K562 (cell line): ENCODE measurements around the gene SULT1B1. TPM values are rescaled to one million over a fixed set of nuclear protein-coding genes. Genes with fewer than 3 reads are reported as not detected.

Source experiments
- ATAC-seq: fragments of 200-7000 bp; cut with Tn5 transposase; 3 replicates; pipeline ENCODE4 v1.9.1; 2020; ENCODE audit warnings: moderate library complexity
- BruUV-seq: library from RNA; stranded (reverse); fragments of 400-500 nt; replicated peaks from 2 replicates; lab custom pipeline; 2021; lab: Mats Ljungman, UMichigan
- CTCF ChIA-PET: fragments of 300-600 bp; formaldehyde crosslinking; extraction: SDS; loops from one replicate; lab custom pipeline; 2021; ENCODE audit warnings: low intra/inter-chr PET ratio; lab: Yijun Ruan, JAX
- POLR2A ChIA-PET: fragments of 300-600, 350-650 bp; sonication (Branson Sonifier 250); formaldehyde crosslinking; extraction: SDS; loops from one replicate; lab custom pipeline; 2021; ENCODE audit warnings: antibody characterized with exemption, inconsistent platforms; lab: Yijun Ruan, JAX
- DNase-seq, 4 experiments: peaks; one replicate each; pipeline versions ENCODE4 v3.0.0 to v3.0.0-alpha.2; 2011 to 2018; ENCODE audit warnings: low spot score in 3 of 4, mixed read lengths in 3 of 4; ENCODE audit errors: extremely low read depth in 1 of 4
- FAIRE-seq: peaks from 2 replicates; lab custom pipeline; 2011; peaks lifted over from hg19 to GRCh38; lab: Jason Lieb, UNC
- H2AFZ ChIP-seq: 2 replicates; pipeline ENCODE4 v1.6.0; 2011; ENCODE audit warnings: low read depth, low read length, control low read depth, inconsistent platforms
- H3K27ac ChIP-seq: fragments of 200-600 bp; 3 replicates; pipeline ENCODE4 v1.8.0; 2011; ENCODE audit warnings: low read depth, mild to moderate bottlenecking, control low read depth, inconsistent platforms, low read length, moderate library complexity, mixed read lengths; ENCODE audit errors: extremely low read depth
- H3K27me3 ChIP-seq, 2 experiments: fragments of 300-600 bp in 1 of 2; 2 replicates in 1 of 2; 3 replicates in 1 of 2; pipeline versions ENCODE4 v1.6.0 to v1.8.0; 2011; ENCODE audit warnings: inconsistent platforms in 2 of 2, low read length in 2 of 2, mild to moderate bottlenecking in 1 of 2, mixed read lengths in 1 of 2, moderate library complexity in 1 of 2; ENCODE audit not compliant: control insufficient read depth in 2 of 2, insufficient read depth in 2 of 2
- H3K36me3 ChIP-seq: fragments of 300-600 bp; 3 replicates; pipeline ENCODE4 v1.8.0; 2011; ENCODE audit warnings: mild to moderate bottlenecking, low read length, inconsistent platforms; ENCODE audit not compliant: control insufficient read depth, insufficient read depth
- H3K4me1 ChIP-seq, 2 experiments: fragments of 200-600 bp in 1 of 2; replicated peaks in 1 of 2; 2 replicates in 1 of 2; 3 replicates in 1 of 2; pipeline versions ENCODE4 v1.5.1 to v1.8.0; 2011; ENCODE audit warnings: inconsistent platforms in 2 of 2, low read length in 2 of 2, mild to moderate bottlenecking in 1 of 2, mixed read lengths in 1 of 2, moderate library complexity in 1 of 2; ENCODE audit not compliant: control insufficient read depth in 2 of 2, insufficient read depth in 2 of 2
- H3K4me2 ChIP-seq: 2 replicates; pipeline ENCODE4 v1.6.1; 2011; ENCODE audit warnings: low read length, control low read depth, inconsistent platforms, mixed read lengths; ENCODE audit not compliant: insufficient read depth
- H3K4me3 ChIP-seq: fragments of 200-600 bp; sonication (generic), shearing (Covaris generic); 2 replicates; pipeline ENCODE4 v1.5.1; 2016; ENCODE audit warnings: control low read depth, inconsistent platforms
- H3K79me2 ChIP-seq: fragments of 200-600 bp; 3 replicates; pipeline ENCODE4 v1.8.0; 2011; ENCODE audit warnings: low read length, inconsistent platforms; ENCODE audit not compliant: control insufficient read depth, insufficient read depth
- H3K9ac ChIP-seq, 2 experiments: 2 replicates each; pipeline versions ENCODE4 v1.6.0 to v1.6.1; 2011; ENCODE audit warnings: low read depth in 2 of 2, low read length in 2 of 2, control low read depth in 1 of 2, inconsistent platforms in 1 of 2, mild to moderate bottlenecking in 1 of 2, mixed read lengths in 1 of 2; ENCODE audit not compliant: insufficient read depth in 1 of 2
- H3K9me1 ChIP-seq: one replicate; pipeline ENCODE4 v1.6.0; 2011; ENCODE audit warnings: inconsistent platforms, mild to moderate bottlenecking, low read length, moderate library complexity; ENCODE audit not compliant: control insufficient read depth, insufficient read depth
- H3K9me3 ChIP-seq: replicated peaks from 2 replicates; pipeline ENCODE4 v1.5.1; 2011; ENCODE audit warnings: low read depth, low read length, inconsistent platforms; ENCODE audit not compliant: control insufficient read depth, insufficient read depth
- H4K20me1 ChIP-seq: replicated peaks from 2 replicates; pipeline ENCODE4 v1.6.1; 2011; ENCODE audit warnings: low read length, inconsistent platforms, mixed read lengths; ENCODE audit not compliant: control insufficient read depth, insufficient read depth
- ATF1 ChIP-seq, 2 experiments: fragments of 450-650 bp in 1 of 2; IDR thresholded peaks; 2 replicates each; pipeline ENCODE4 v1.6.1; 2016; ENCODE audit warnings: missing compliant biosample characterization in 1 of 2, missing genetic modification characterization in 1 of 2
- ATF2 ChIP-seq: sonication (generic); formaldehyde crosslinking; IDR thresholded peaks from 2 replicates; pipeline ENCODE4 v1.8.1; 2022; ENCODE audit warnings: missing genetic modification reagents
- BDP1 ChIP-seq: IDR thresholded peaks from 3 replicates; pipeline ENCODE4 v1.6.1; 2011; ENCODE audit not compliant: insufficient read length, insufficient read depth
- DDX20 ChIP-seq: fragments of 450-650 bp; IDR thresholded peaks from 2 replicates; pipeline ENCODE4 v1.6.1; 2016; ENCODE audit warnings: missing genetic modification characterization, low read depth, mild to moderate bottlenecking, missing compliant biosample characterization, moderate library complexity
- GABPB2 ChIP-seq: fragments of 250-450 bp; sonication (Bioruptor Pico); conservative IDR thresholded peaks from 2 replicates; pipeline ENCODE4 v1.5.1; 2021; ENCODE audit warnings: mild to moderate bottlenecking
- KAT8 ChIP-seq: fragments of 450-650 bp; IDR thresholded peaks from 2 replicates; pipeline ENCODE4 v1.6.1; 2016; ENCODE audit warnings: low read depth, mild to moderate bottlenecking
- KDM2B ChIP-seq: fragments of 250-450 bp; sonication (Bioruptor Pico); IDR thresholded peaks from 2 replicates; pipeline ENCODE4 v1.8.0; 2021; ENCODE audit warnings: mild to moderate bottlenecking, moderate library complexity
- LCOR ChIP-seq: sonication (generic); formaldehyde crosslinking; IDR thresholded peaks from 2 replicates; pipeline ENCODE4 v1.8.0; 2022; ENCODE audit warnings: mild to moderate bottlenecking, missing genetic modification reagents
- MAZ ChIP-seq, 2 experiments: fragments of 450-650 bp in 1 of 2; sonication (generic) in 1 of 2; formaldehyde crosslinking; IDR thresholded peaks in 1 of 2; conservative IDR thresholded peaks in 1 of 2; 2 replicates each; pipeline versions ENCODE4 v1.4.0 to v1.5.0; 2020; ENCODE audit warnings: mild to moderate bottlenecking in 1 of 2, missing genetic modification reagents in 1 of 2
- NEUROD1 ChIP-seq: fragments of 150-350 bp; IDR thresholded peaks from 2 replicates; pipeline ENCODE4 v1.6.1; 2014; ENCODE audit warnings: borderline replicate concordance, low read length, low read depth; ENCODE audit not compliant: partially characterized antibody
- PCBP1 ChIP-seq: fragments of 200-400 bp; formaldehyde crosslinking; IDR thresholded peaks from 2 replicates; pipeline ENCODE4 v1.6.1; 2018; ENCODE audit warnings: mild to moderate bottlenecking, low read depth, low read length; ENCODE audit not compliant: poor library complexity, severe bottlenecking
- PHF20 ChIP-seq: fragments of 450-650 bp; IDR thresholded peaks from 2 replicates; pipeline ENCODE4 v1.6.1; 2018; ENCODE audit not compliant: partially characterized antibody
- RAD21 ChIP-seq, 2 experiments: fragments of 250-450 bp in 1 of 2; fragments of 450-650 bp in 1 of 2; sonication (Bioruptor Pico) in 1 of 2; formaldehyde crosslinking in 1 of 2; IDR thresholded peaks in 1 of 2; conservative IDR thresholded peaks in 1 of 2; 2 replicates each; pipeline versions ENCODE4 v1.4.0 to v1.8.0; 2020 to 2022; ENCODE audit warnings: mild to moderate bottlenecking in 2 of 2, moderate library complexity in 1 of 2
- RBM22 ChIP-seq: fragments of 200-400 bp; formaldehyde crosslinking; IDR thresholded peaks from 2 replicates; pipeline ENCODE4 v1.6.1; 2018; ENCODE audit warnings: low read length, low read depth; ENCODE audit not compliant: poor library complexity, severe bottlenecking
- ZNF143 ChIP-seq: sonication (generic); formaldehyde crosslinking; IDR thresholded peaks from 2 replicates; pipeline ENCODE4 v1.9.0; 2022; ENCODE audit warnings: mild to moderate bottlenecking, missing genetic modification reagents
- ZNF277 ChIP-seq: fragments of 250-450 bp; sonication (Bioruptor Pico); IDR thresholded peaks from 2 replicates; pipeline ENCODE4 v1.8.0; 2022; ENCODE audit warnings: inconsistent platforms, mild to moderate bottlenecking, moderate library complexity, borderline replicate concordance
- ZNF57 ChIP-seq: fragments of 450-650 bp; formaldehyde crosslinking; IDR thresholded peaks from 2 replicates; pipeline ENCODE4 v1.4.0; 2020; ENCODE audit warnings: mild to moderate bottlenecking, moderate library complexity
- ZNF785 ChIP-seq: fragments of 250-450 bp; sonication (Bioruptor Pico); IDR thresholded peaks from 2 replicates; pipeline ENCODE4 v1.4.0; 2020; ENCODE audit warnings: mild to moderate bottlenecking
- WGBS: fragments of 100-300 bp; shearing (Covaris generic); methylation state at CpG from one replicate; pipeline ENCODE4 v1.1.6; 2016; ENCODE audit warnings: low coverage, mixed read lengths; ENCODE audit not compliant: insufficient coverage; ENCODE audit errors: missing lambda C conversion rate; 5-methylcytosine and 5-hydroxymethylcytosine counted together
- in situ Hi-C: fragments of 300-500 bp; cut with MboI; formaldehyde crosslinking; loops from 4 replicates; pipeline ENCODE4 v1.15.0; 2018; ENCODE audit warnings: inconsistent platforms, mixed read lengths
- intact Hi-C: fragments of 100-400 bp; cut with micrococcal nuclease; formaldehyde crosslinking; loops from 2 replicates; pipeline ENCODE4 v1.14.2; 2022
- polyA plus RNA-seq, 8 experiments: library from polyadenylated mRNA; depleted of rRNA in 4 of 8; stranded (reverse) in 5 of 8; unstranded in 3 of 8; fragments of >200 nt; fragmentation: Nextera tagmentation in 2 of 8; fragmentation: Illumina TruSeq in 1 of 8; extraction: Ambion mirVana in 2 of 8; extraction: Trizol in 1 of 8; gene quantifications; 2 replicates each; pipeline versions ENCODE4 v1.2.1 to v1.2.3, GENCODE V29; 2011 to 2014; ENCODE audit warnings: inconsistent platforms in 1 of 8, missing spikeins in 1 of 8
- total RNA-seq, 7 experiments: library from RNA; depleted of rRNA in 6 of 7; stranded (reverse); fragments of >200 nt in 6 of 7; fragmentation: Illumina TruSeq in 2 of 7; extraction: Trizol in 2 of 7; gene quantifications; 2 replicates each; pipeline versions ENCODE4 v1.2.1 to v1.2.3, GENCODE V29; 2011 to 2021; ENCODE audit warnings: low replicate concordance in 1 of 7
- TF ChIP-seq, protein P1 (sequence below): sonication (generic); formaldehyde crosslinking; IDR thresholded peaks from 2 replicates; pipeline ENCODE4 v1.8.0; 2022; ENCODE audit warnings: missing genetic modification reagents, mild to moderate bottlenecking, moderate library complexity, borderline replicate concordance

SULT1B1 gene
- total and polyA plus RNA-seq, 9 of the 15 experiments (the other 6 are each of a cell fraction or from before 2014, with no cell fraction given): under 0.01 TPM; not detected in 8

DNA sequence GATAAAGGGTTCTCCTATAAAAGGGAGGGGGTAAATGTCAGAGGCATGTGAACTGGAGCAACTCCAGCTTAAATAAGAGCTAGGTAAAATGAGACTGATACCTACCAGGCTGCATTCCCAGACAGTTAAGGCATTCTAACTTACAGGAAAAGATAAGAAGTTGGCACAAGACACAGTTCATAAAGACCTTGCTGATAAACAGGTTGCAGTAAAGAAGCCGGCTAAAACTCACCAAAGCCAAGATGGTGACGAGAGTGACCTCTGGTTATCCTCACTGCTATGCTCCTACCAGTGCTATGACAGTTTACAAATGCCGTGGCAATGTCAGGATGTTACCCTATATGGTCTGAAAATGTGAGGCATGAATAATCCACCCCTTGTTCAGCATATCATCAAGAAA lies 13.1 kb upstream of the SULT1B1 start:
- intact Hi-C loops: no loop called here
- H3K79me2 ChIP-seq: no peaks in the 10 kb centered on the region
- CTCF ChIA-PET: no interaction called here
- TF ChIP-seq ATF2 (CRISPR knock-in tag) (no peak), RBM22 (no peak), PHF20 (no peak), RAD21 (CRISPR knock-in tag; conservative IDR thresholded peaks at IDR 0.05 in 1 of 2, IDR thresholded peaks at IDR 0.05 in 1 of 2) (no peak), ZNF277 (CRISPR knock-in tag) (no peak), NEUROD1 (no peak), BDP1 (no peak), DDX20 (tag) (no peak), LCOR (CRISPR knock-in tag) (no peak), GABPB2 (CRISPR knock-in tag) (no peak), ZNF57 (CRISPR knock-in tag) (no peak), KAT8 (no peak), ZNF143 (no peak), KDM2B (no peak), ATF1 (CRISPR knock-in tag; IDR thresholded peaks at IDR 0.05) (no peak), ATF1 (tag; IDR thresholded peaks at IDR 0.05) (no peak), PCBP1 (no peak), ZNF785 (CRISPR knock-in tag) (no peak), MAZ (CRISPR knock-in tag; conservative IDR thresholded peaks at IDR 0.05 in 1 of 2, IDR thresholded peaks at IDR 0.05 in 1 of 2) (no peak)
- TF ChIP-seq, protein P1, sequence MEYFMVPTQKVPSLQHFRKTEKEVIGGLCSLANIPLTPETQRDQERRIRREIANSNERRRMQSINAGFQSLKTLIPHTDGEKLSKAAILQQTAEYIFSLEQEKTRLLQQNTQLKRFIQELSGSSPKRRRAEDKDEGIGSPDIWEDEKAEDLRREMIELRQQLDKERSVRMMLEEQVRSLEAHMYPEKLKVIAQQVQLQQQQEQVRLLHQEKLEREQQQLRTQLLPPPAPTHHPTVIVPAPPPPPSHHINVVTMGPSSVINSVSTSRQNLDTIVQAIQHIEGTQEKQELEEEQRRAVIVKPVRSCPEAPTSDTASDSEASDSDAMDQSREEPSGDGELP: no peak
- TF ChIP-seq, all 486 proteins: peak for 0
- ATAC-seq (no peak), FAIRE-seq (no peak), DNase-seq (no peak)
- Histone ChIP-seq H3K9me3 (peaks cover 2% of the 10 kb centered on the region; the same call in 1 of the 2 replicates), H3K36me3 (no peaks in the 10 kb centered on the region), H3K9me1 (no peaks in the 10 kb centered on the region), H3K27ac (no peak overlapping the region), H3K4me3 (no peak overlapping the region), H4K20me1 (no peaks in the 10 kb centered on the region), H2AFZ (no peak overlapping the region), H3K4me1 (no peaks in the 10 kb centered on the region), H3K4me2 (no peak overlapping the region), H3K9ac (no peak overlapping the region), H3K27me3 (no peaks in the 10 kb centered on the region)
- 0% methylated on average over 3 of the region's 3 CpGs for WGBS
- in situ Hi-C loops: no loop called here
- POLR2A ChIA-PET: no interaction called here
- BruUV-seq: no TSS peak
